Activated CD4-positive, alpha-beta T cell treated with anti-CD3 and anti-CD28 coated beads, Interleukin-10, Interleukin-2, amounts not matched to agents 100 ng/mL and 50 ng/mL, durations not matched to agents 16 hours and 8 hours (primary cell): ENCODE data around the gene KCNIP4.
A peak's percentile ranks its signal among the peaks of the same experiment; 100 is the strongest.

Experiments
- DNase-seq: peaks from one replicate; pipeline ENCODE4 v3.0.0-alpha.2; 2020

The KCNIP4 gene

DNA sequence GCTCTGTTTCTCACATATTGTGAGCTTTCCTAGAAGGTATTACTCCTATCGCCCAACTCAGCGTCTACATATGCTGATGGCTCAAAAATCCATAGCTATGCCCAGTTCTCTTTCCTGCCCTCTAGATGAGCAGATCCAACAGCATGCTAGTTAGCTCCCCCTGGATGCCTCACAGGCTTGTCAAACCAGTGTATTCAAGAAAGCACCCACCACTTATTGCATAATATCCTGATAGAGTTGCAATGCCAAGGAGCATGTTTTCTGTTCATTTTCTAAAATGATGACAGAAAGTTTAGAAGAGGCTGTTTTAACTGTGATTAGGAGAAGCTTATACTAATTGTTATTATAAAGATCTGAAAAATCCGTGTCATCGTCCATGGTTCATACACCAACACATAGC lies 1250.2 kb downstream of the KCNIP4 start:
- no peak for DNase-seq

DNA sequence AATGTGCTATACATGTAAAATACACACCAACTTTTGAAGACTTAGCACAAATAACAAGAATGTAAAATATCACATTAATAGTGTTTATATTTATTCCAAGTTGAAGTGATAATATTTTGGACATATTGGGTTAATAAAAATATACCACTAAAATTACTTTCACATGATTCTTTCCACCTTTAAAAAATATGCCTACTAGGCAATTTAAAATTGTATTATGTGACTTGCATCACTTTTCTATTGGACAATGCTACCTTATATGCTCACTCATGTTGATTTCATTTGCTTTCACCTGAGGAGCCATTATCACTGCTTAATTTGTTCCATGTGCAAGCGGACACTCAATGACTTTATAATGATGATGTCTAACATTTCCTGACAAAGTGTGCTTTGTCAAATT lies 1251.8 kb downstream of the KCNIP4 start:
- DNase-seq, result no peak

DNA sequence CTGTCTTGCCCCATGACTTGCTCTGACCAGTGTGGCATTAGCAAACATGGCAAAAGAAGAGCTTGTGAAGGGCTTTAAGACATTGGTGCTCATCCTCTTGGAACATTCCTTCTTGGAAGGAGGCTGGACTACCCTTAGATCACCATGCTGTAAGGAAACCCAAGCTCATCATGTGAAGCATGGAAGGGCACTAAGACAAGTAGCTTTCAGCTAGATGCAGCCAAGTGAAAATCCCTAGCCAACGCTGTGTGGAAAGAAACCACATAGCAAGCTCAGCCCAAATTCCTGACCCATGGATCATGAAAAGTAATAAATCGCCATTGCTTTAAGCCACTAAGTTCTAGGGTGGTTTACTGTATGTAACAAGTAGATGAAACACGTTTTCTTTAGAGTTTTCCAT lies 1260.7 kb downstream of the KCNIP4 start:
- no peak for DNase-seq

DNA sequence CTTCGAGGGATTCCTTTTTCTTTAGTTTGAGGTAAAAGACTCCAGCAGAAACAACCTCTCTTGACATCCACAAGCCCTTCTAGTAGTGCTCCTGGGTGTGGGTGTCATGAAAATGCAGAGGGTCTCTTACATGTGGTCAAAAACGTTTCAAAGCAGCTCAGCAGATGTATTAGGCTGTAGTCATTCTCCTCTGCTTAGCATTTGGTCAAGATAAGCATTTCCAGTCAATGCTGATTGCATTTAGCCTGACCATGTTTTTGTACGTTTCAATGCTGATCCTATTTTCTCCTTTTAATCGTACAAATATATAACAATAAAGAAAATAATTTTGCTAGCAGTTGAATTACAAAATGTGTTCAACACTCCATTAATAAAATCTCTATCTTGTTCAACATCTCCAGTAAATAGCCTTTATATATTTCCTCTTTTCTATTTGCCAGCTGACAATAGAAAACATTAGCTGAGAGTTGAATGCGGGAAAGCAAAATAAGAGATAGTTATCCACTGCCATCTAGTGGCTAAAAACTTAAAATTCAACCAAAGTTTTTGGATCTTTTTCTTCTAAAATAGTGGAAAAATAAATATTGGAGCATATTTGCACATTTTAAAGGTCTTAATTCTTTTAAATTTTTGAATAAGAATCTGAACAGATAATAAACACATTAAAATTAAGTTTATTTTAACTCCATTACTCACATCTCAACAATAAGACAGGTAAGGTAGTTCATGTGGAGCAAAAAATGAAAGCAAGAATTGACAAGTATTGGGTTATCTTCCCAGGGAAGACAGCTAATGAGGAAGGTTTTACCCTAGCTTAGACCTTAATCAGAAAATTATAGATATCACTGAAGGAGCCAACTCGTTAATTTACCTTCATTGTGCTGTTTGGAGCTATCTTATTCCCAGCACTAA lies 1263.5 kb downstream of the KCNIP4 start:
- peak; percentile 15 for DNase-seq

DNA sequence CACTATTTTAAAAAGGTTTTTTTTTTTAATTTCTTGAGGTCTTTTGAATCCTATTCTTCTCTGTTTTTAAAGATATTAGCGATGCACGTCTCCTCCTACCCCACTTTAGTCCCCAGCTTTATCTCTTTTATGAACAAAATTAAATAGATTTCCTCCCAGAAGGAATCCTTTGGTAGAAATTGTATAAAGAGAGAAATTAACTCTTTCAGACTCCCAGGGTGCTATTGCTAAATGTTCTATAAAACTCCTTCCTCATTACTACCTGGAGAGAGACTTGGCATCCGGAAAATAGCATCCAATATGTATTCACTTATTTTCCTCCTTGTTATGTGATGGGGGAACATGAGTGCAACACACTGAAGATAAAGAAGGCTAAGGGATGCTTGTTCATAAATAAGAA lies 1264.8 kb downstream of the KCNIP4 start:
- no peak for DNase-seq

DNA sequence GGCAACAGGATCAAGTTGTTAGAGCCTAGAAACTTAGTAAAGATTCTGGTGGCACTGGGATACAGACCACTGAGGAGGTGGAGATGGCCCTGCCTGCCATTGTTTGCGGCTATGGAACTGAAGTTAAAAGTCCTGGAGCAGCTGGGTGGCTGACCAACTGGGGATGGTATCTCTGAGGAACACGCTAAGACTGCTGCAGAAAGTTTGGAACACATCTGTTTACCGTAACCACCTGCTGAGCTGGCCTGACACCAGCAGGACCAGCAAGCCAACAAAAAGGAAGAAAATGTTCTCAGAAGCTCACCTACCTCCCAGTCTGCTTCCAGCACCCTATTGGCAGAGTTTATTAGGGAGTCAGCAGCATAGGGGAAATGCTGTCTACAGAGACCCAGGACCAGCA lies 1265.7 kb downstream of the KCNIP4 start:
- DNase-seq, result no peak

DNA sequence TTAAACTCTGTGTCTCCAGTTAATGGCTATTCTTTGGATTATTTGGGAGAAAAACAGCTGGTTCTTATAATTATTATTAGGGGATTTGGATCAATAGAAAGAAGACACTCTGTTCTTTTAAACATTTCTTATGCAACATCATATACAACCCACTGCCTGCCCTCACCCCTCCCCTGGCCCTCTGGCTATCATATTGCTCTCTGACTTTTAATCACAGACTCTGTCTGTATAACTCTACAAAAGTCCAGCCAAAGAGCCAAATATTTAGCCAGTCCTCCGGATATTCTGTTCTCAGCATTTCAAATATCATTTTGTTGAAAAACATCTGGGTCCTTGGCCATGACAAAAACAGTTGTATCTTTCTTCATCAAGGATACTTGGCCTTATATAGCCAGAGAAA lies 1267.3 kb downstream of the KCNIP4 start:
- DNase-seq, result no peak

DNA sequence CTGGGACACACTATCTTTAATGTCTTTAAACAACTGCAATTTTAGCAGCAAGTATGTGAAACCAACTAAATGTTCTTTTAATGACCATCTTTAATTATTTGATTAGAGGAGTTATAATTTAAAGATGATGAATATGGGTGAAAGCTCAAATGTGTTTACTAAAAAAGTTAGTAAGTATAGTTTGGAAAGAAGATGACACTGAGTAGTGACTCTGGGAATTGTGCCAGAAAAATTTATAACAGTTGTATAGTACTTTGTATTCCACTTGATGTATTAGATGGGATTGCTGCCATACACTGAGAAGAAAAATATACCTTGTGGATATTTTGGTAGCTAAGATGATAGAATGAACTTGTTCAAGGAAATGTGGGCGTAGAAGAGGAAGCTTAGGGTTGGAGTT lies 1267.8 kb downstream of the KCNIP4 start:
- no peak for DNase-seq

DNA sequence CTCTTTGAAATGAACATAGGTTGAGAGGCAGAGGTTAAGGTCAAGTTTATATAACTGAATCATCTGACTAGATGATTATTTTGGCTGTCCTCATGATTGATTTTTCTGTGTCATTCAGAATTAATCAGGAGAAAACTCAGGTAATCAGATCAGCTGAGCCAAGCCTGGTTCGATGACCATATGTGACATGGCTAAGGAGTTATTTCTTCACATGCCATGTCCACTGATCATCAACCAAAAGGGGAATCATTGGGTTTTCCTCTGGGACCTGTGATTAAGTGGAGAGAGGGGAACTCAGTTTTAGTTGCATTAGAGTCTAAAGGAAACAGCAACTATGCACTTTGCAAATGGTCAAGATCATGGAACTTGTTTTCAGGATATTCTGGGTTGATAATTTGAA lies 1268.6 kb downstream of the KCNIP4 start:
- no peak for DNase-seq
